Subcutaneous abdominal adipose tissue (tissue), 5 donors: ENCODE results near the gene CS.
A peak's percentile ranks its signal among the peaks of the same experiment; 100 is the strongest.
"Not testable (repeated sequence)": the region's sequence is repeated elsewhere in the genome, so short reads cannot be mapped to it uniquely, and the experiment has no call there.

Experiments used
- H3K27ac ChIP-seq: one replicate; pipeline ENCODE4 v1.7.0; 2013; ENCODE audit warnings: low read depth, mild to moderate bottlenecking, inconsistent platforms, low read length, moderate library complexity
- H3K27me3 ChIP-seq, 5 donors: one replicate each; pipeline ENCODE4 v1.7.0; 2013; ENCODE audit warnings: low read length in 5 of 5, inconsistent platforms in 1 of 5; ENCODE audit not compliant: control insufficient read depth in 5 of 5, insufficient read depth in 4 of 5
- H3K36me3 ChIP-seq, 5 donors: one replicate each; pipeline ENCODE4 v1.7.0; 2013; ENCODE audit warnings: low read length in 5 of 5; ENCODE audit not compliant: control insufficient read depth in 5 of 5, insufficient read depth in 5 of 5
- H3K4me1 ChIP-seq, 5 donors: one replicate each; pipeline ENCODE4 v1.7.0; 2013; ENCODE audit warnings: low read length in 5 of 5, mild to moderate bottlenecking in 3 of 5, moderate library complexity in 1 of 5; ENCODE audit not compliant: control insufficient read depth in 5 of 5, insufficient read depth in 5 of 5
- H3K4me3 ChIP-seq, 5 donors: one replicate each; pipeline ENCODE4 v1.7.0; 2013; ENCODE audit warnings: low read length in 5 of 5, low read depth in 1 of 5
- H3K9ac ChIP-seq, 5 donors: one replicate each; pipeline ENCODE4 v1.7.0; 2013; ENCODE audit warnings: low read length in 5 of 5, mild to moderate bottlenecking in 4 of 5, moderate library complexity in 3 of 5
- H3K9me3 ChIP-seq, 5 donors: one replicate each; pipeline ENCODE4 v1.7.0; 2013; ENCODE audit warnings: low read length in 5 of 5; ENCODE audit not compliant: control insufficient read depth in 5 of 5
- donor health status: healthy.
- donor health status: healthy.
- donor health status: healthy.
- donor health status: healthy.
- donor health status: healthy.

Gene CS

GRCh38 chr12:56286044-56286830, 13.9 kb downstream of the CS start:
- Histone ChIP-seq H3K4me3 (no peak overlapping the region), H3K9ac (no peak overlapping the region), H3K4me1 (peaks cover 0 to 27% (median 19%) of the 10 kb centered on the region in 5 donors), H3K27ac (no peak overlapping the region), H3K9me3 (no peaks in the 10 kb centered on the region), H3K36me3 (peaks cover 13 to 54% (median 45%) of the 10 kb centered on the region in 5 donors), H3K27me3 (no peaks in the 10 kb centered on the region)

GRCh38 chr12:56284263-56284662, 15.9 kb downstream of the CS start:
- H3K27me3 ChIP-seq: not testable (repeated sequence)
- H3K36me3 ChIP-seq: peaks cover 16 to 66% (median 47%) of the 10 kb centered on the region in 5 donors

GRCh38 chr12:56282579-56282978, 17.6 kb downstream of the CS start:
- H3K9ac ChIP-seq: no peak overlapping the region
- no peak overlapping the region for H3K4me3 ChIP-seq
- peaks cover 0 to 29% (median 20%) of the 10 kb centered on the region in 5 donors for H3K4me1 ChIP-seq
- H3K27me3 ChIP-seq: no peaks in the 10 kb centered on the region
- no peaks in the 10 kb centered on the region for H3K9me3 ChIP-seq
- no peak overlapping the region for H3K27ac ChIP-seq
- H3K36me3 ChIP-seq: peaks cover 18 to 83% (median 61%) of the 10 kb centered on the region in 5 donors

More at GRCh38 chr12:56284263-56284662, 15.9 kb downstream of the CS start:
- not testable (repeated sequence) for H3K9me3 ChIP-seq, H3K4me3 ChIP-seq, H3K9ac ChIP-seq
- peaks cover 0 to 29% (median 24%) of the 10 kb centered on the region in 5 donors for H3K4me1 ChIP-seq
- H3K27ac ChIP-seq: peak overlapping the region; percentile 23

- H3K4me1 ChIP-seq: peaks cover 0 to 25% (median 19%) of the 10 kb centered on the region in 5 donors
- no peak overlapping the region for H3K27ac ChIP-seq
- no peaks in the 10 kb centered on the region for H3K9me3 ChIP-seq
- no peak overlapping the region for H3K4me3 ChIP-seq
- H3K9ac ChIP-seq: no peak overlapping the region
- H3K27me3 ChIP-seq: no peaks in the 10 kb centered on the region
- peaks cover 18 to 83% (median 61%) of the 10 kb centered on the region in 5 donors for H3K36me3 ChIP-seq
These were observed 18.1 kb downstream of the CS start for GRCh38 chr12:56282030-56282429.

- H3K4me1 ChIP-seq: peaks cover 0 to 17% (median 11%) of the 10 kb centered on the region in 5 donors
- no peaks in the 10 kb centered on the region for H3K9me3 ChIP-seq
- no peak overlapping the region for H3K27ac ChIP-seq
- peaks cover 20 to 85% (median 65%) of the 10 kb centered on the region in 5 donors for H3K36me3 ChIP-seq
- no peaks in the 10 kb centered on the region for H3K27me3 ChIP-seq
- no peak overlapping the region for H3K4me3 ChIP-seq
- no peak overlapping the region for H3K9ac ChIP-seq
These were observed 19.3 kb downstream of the CS start for GRCh38 chr12:56280849-56281248.

- Histone ChIP-seq H3K4me3 (no peak overlapping the region), H3K9ac (no peak overlapping the region), H3K4me1 (peaks cover 0 to 10% (median 8%) of the 10 kb centered on the region in 5 donors), H3K9me3 (no peaks in the 10 kb centered on the region), H3K27ac (no peak overlapping the region), H3K36me3 (peaks cover 26 to 93% (median 77%) of the 10 kb centered on the region in 5 donors), H3K27me3 (no peaks in the 10 kb centered on the region)
These were observed 21.2 kb downstream of the CS start for GRCh38 chr12:56278905-56279304.

GRCh38 chr12:56274299-56274698, 25.8 kb downstream of the CS start:
- Histone ChIP-seq H3K27ac (no peak overlapping the region), H3K27me3 (no peaks in the 10 kb centered on the region), H3K9me3 (no peaks in the 10 kb centered on the region), H3K4me1 (no peaks in the 10 kb centered on the region), H3K9ac (no peak overlapping the region), H3K4me3 (no peak overlapping the region), H3K36me3 (peaks cover 30 to 90% (median 81%) of the 10 kb centered on the region in 5 donors)

GRCh38 chr12:56272468-56272867, 27.7 kb downstream of the CS start:
- H3K36me3 ChIP-seq: peaks cover 28 to 75% (median 68%) of the 10 kb centered on the region in 5 donors
- not testable (repeated sequence) for H3K27ac ChIP-seq, H3K9me3 ChIP-seq, H3K9ac ChIP-seq, H3K27me3 ChIP-seq, H3K4me3 ChIP-seq, H3K4me1 ChIP-seq

GRCh38 chr12:56271031-56271430, 29.1 kb downstream of the CS start:
- no peak overlapping the region for H3K4me3 ChIP-seq
- no peaks in the 10 kb centered on the region for H3K9me3 ChIP-seq
- peaks cover 25 to 66% (median 61%) of the 10 kb centered on the region in 5 donors for H3K36me3 ChIP-seq
- H3K27me3 ChIP-seq: no peaks in the 10 kb centered on the region
- no peak overlapping the region for H3K27ac ChIP-seq
- H3K9ac ChIP-seq: no peak overlapping the region
- peaks cover 3 to 17% (median 14%) of the 10 kb centered on the region in 5 donors for H3K4me1 ChIP-seq

- peaks cover 3 to 17% (median 14%) of the 10 kb centered on the region in 5 donors for H3K4me1 ChIP-seq
- no peaks in the 10 kb centered on the region for H3K27me3 ChIP-seq
These were observed 32.6 kb downstream of the CS start for GRCh38 chr12:56267443-56268071.

More at GRCh38 chr12:56267443-56268071, 32.6 kb downstream of the CS start:
- Histone ChIP-seq H3K9ac (peak overlapping the region in 3 of 5 donors; percentile 75 to 79 (median 78)), H3K27ac (peak overlapping the region; percentile 82), H3K9me3 (no peaks in the 10 kb centered on the region), H3K36me3 (peaks cover 11 to 31% (median 28%) of the 10 kb centered on the region in 5 donors), H3K4me3 (peak overlapping the region; percentile 59 to 93 (median 82))
